GM21515 (cell line): Measurements from ENCODE around the gene CACNA1E.
"Not testable (repeated sequence)": the region's sequence is repeated elsewhere in the genome, so short reads cannot be mapped to it uniquely, and the experiment has no call there.

Experiments used
- ATAC-seq: cut with Tn5 transposase; IDR thresholded peaks from one replicate; pipeline ENCODE4 v1.9.1; 2021; ENCODE audit not compliant: unreplicated experiment

The CACNA1E gene

GRCh38 chr1:181514298-181515290 is 31.3 kb downstream of the CACNA1E start:
- ATAC-seq: peak; percentile 66

DNA sequence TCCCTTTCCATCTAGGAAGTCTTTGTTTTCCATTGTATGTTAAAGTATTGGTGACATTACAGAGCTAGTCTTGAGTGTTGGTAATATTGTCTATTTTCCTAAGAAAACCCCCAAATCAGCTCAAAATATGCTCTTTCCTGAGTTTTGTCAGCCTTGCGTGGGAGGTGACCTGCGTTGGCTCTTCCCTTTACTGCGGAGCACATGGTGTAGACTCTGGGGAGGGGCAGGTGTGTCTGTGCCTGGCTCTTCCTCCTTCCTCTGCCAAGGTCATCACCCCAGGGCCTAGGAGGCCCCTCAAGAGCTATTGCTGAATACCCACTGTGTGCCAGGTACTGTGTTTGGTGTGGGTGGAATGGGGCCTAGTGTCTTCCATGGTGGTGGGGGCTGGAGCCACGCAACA is 33.4 kb downstream of the CACNA1E start:
- ATAC-seq: no peak

- ATAC-seq: no peak
Measured at GRCh38 chr1:181517181-181517875, 34.0 kb downstream of the CACNA1E start.

DNA sequence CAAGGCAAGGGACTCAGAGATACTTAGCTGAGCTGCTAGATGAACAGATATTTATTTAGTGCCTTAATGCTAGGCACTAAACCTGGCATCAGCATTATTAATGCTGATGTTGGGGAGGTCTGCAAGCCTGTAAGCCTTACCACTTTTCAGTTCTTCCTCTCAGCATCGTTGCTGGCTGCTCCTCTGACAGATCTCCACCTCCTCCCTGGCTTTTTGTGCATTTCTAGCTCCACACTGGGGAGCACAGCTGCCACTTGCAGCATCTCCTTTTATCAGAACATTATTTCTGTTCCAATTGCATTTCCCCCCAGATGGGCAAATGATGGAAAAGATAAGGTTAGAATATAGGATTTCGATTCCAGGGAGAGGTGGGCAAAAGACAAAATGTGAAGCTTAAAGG is 34.8 kb downstream of the CACNA1E start:
- ATAC-seq: no peak

GRCh38 chr1:181522864-181523263 is 39.5 kb downstream of the CACNA1E start:
- no peak for ATAC-seq

DNA sequence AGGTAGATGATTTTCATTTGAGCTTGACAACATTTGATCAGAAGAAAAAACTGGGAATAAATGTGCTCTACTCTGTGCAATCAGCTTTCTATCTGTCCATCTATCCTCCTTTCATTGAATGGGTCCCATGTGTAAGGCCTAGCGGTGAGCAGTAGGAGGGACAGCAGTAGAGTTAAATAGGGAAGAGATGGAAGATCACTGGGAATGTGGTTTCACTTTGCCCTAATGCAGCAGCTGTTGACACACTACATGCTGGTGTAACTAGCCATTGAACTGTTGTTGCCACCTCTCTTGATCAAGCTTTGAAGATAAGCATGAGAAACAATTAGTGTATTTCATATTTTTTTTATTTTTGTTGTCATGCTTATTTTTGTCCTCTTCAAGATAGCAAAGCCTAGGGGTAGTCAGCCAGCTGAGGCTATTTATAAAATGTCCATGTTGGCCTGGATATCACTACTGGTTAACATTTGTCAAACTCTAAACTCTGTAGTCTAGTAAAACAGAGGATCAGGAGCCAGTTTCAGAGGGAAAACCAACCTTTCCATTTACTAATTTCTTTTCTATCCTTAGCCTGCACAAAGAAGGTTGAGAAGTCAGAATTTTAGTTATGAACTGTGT is 41.9 kb downstream of the CACNA1E start:
- no peak for ATAC-seq

DNA sequence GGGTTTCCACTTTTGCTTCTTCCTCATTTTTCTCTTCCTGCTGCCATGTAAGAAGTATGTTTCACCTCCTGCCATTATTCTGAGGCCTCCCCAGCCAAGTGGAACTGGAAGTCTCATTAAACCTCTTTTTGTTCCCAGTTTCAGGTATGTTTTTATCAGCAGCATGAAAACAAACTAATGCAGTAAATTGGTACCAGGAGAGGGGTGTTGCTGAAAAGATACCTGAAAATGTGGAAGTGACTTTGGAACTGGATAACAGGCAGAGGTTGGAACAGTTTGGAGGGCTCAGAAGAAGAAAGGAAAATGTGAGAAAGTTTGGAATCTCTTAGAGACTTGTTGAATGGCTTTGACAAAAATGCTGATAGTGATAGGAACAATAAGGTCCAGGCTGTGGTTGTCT is 44.9 kb downstream of the CACNA1E start:
- ATAC-seq: not testable (repeated sequence)

- no peak for ATAC-seq
Measured at GRCh38 chr1:181531441-181531840, 48.1 kb downstream of the CACNA1E start.

DNA sequence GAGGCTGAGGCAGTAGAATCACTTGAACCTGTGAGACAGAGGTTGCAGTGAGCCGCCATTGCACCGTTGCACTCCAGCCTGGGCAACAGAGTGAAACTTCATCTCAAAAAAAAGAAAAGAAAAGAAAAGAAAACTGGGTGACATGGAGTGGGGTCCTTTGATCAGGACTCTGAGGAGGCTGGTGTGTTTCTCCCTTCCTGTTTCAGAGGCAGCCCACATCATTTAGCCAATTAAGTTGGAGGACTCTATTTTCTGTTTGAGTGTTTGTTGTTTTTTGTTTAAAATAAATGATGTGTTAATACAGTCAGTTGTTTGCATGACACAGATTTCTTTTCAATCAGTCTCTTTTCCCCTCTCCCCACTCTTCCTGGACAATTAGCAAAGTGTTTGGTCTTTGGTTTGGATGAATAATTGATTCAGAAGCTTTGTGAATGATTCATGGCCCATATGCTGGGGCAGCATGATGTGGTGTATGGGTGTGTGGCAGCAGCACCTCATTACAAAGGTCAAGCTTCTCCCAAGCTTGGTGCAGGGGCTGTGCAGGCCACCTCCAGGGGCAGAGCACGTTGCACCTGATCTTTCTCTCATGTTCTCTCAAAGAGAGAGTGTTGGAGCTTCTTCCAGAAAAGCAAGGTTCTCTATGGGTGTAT is 48.8 kb downstream of the CACNA1E start:
- no peak for ATAC-seq

DNA sequence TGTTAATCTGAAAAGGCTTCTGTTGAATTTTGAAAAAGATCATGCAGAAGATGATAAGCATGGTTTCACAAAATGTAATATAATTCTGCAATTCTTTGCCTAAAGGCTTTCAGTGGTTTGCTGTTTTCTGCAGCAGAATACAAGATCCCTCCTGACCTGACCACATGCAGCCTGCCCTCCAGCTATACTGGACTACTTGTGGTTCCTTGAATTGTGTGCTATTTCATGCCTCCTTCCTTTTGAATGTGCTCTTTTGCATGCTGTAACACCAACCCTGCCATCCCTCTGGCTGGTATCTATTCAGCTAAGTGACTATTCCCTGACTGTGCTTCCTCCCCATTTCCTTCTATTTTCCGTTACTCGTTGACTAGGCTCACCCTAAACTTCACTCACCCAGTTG is 55.5 kb downstream of the CACNA1E start:
- ATAC-seq: no peak

GRCh38 chr1:181541458-181541857 is 58.1 kb downstream of the CACNA1E start:
- no peak for ATAC-seq

GRCh38 chr1:181541947-181542346 is 58.6 kb downstream of the CACNA1E start:
- no peak for ATAC-seq

DNA sequence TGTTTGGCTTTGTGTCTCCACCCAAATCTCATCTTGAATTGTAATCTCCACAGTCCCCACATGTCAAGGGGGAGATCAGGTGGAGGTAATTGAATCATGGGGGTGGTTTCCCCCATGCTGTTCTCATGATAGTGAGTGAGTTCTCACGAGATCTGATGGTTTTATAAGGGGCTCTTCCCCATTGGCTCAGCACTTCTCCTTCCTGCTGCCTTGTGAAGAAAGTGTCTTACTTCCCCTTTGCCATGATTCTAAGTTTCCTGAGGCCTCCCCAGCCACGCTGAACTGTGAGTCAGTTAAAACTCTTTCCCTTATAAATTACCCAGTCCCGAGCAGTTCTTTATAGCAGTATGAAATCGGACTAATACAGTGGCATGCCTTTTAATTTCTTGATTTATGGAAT is 59.1 kb downstream of the CACNA1E start:
- not testable (repeated sequence) for ATAC-seq

DNA sequence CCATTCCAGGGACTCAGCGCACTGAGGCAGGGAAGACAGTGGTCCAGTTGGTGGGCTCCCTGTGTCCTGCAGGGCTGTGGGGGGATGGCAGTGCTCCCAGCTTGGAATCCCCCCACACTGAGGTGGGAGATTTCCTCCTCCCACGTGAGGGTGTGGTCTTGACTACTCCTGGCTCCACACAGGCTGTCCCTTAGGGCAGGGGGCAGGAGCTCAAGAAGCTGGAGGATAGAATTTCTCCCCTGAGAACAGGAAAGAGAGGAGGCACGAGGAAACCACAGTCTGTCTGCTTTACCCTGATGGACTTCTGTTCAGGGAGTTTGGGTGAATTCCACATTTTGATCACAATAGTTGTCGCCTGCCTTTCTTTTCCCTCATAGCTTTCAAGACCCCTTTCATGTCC is 62.1 kb downstream of the CACNA1E start:
- ATAC-seq: no peak

- no peak for ATAC-seq
Measured at GRCh38 chr1:181548497-181548896, 65.2 kb downstream of the CACNA1E start.

DNA sequence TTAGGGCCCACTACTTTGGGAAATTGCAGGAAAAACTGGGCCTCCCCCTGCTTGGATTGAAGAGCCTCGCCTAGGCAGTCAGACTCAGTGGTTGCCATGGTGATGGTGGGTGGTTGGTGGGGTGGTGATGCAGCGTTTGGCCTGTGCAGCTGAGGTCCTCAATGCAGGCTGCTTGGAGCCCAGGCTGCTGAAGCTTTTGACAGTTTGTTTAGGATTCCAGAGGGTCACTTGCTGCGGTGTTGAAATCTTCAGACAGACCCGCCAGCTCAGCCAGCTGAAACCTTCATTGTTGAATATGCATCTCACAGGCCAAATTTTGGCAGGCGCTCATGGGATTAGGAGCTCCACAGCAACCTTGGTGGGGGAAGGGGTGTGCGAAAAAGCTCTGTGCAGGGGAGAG is 67.9 kb downstream of the CACNA1E start:
- ATAC-seq: no peak

GRCh38 chr1:181551754-181552153 is 68.4 kb downstream of the CACNA1E start:
- no peak for ATAC-seq

DNA sequence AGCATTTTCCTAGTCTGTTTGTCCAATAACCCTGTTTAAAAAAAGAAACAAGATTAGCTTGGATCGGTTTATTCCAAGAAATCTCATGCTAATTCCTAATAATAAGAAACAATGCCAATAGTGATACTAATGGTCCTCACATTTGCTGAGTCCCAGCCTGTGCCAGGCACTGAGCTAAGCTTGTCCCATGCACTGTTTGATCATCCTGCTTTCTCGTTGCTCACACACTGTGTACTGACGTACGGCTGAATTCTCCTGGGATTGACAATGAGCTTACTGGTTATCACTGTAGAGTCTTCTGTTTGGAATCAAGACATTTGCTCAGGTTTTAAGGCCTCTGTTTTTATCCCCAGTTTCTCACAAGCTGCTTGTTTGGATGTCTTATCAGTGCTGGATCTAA is 71.1 kb downstream of the CACNA1E start:
- no peak for ATAC-seq

DNA sequence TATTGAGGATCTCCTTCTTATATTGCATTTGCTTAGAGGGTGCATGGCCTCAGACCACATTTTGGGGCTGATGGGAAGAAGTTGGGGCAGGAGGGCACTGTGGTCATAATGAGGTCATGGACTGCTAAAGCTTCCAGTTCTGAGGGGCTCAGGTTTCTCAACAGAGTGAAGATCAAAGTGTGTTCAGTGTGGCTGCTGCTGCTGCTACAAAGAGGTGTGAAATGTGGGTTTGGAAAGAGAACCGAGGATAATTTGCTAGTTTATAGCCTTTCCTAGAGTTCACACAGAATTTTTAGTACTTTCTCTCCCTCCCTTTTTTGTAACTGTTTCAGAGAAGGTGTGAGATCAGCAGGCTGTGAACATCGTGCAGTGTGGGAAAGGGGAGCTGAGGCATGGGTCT is 73.3 kb downstream of the CACNA1E start:
- no peak for ATAC-seq

DNA sequence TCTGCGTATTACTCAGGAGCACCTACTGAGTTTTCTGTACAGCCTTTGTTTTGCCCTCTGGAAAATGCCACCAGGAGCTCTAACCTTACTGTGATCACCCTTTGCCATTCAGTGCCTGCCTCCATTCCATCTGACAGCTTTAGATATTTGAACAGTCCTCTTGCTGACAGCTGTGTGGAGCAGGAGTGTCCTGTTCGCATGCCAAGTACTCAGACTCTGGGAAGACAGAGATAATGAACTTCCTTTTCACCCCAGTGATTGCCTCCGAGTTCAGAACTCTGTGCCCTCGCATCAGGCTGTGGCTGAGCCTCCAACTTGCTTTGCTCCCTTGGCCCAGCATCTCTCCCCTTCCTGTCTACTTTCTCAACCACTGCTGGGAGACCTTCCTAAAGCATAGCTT is 74.0 kb downstream of the CACNA1E start:
- ATAC-seq: no peak

DNA sequence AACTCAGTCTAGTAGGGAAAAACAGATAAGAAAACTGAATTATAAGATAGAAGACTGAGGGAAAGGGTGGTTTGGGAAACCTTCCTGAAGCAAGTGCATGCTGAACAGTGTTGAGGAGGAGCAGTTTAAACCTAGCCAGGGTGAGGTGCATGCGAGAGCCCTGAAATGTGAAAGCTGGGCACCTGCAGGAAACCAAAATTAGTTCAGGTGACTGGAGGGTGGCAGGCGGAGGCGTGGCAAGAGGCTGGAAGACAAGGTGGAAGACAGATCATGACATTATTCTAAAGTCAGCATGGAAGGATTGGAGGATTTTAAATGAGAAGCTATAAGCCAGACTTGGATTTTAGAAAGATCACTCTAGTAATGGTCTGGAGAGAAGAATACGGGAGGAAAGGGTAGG is 75.1 kb downstream of the CACNA1E start:
- no peak for ATAC-seq
